ENCODE results near the gene DMRTC2.

Gene DMRTC2

GRCh38 chr19:41845001-41845050 is at the start of gene DMRTC2:
Gene DMRTC2, plus strand, starts transcription at chr19:41845042. Its CDS starts 2,387 bp downstream, at chr19:41847429.
- TF ChIP-seq CTCF (IDR thresholded peaks at IDR 0.05; ENCODE audit: control extremely low read depth, extremely low read depth, low read depth, missing control alignments) = no peak
- ChIA-PET CTCF (no interaction called here), POLR2A (no interaction called here)
- DNase-seq (ENCODE audit: extremely low spot score) = no peak

- ChIA-PET POLR2A (no interaction called here), CTCF (interaction anchor here (0.8 to 6.0 kb wide), 10 partner anchors 15 to 201 kb away, joined by 3 to 153 read pairs (median 15); partner anchors contain the start of gene CEACAM6)
- TF ChIP-seq CTCF (IDR thresholded peaks at IDR 0.05; ENCODE audit: control extremely low read depth, extremely low read depth, low read depth, missing control alignments) = no peak
- no peak for DNase-seq (ENCODE audit: extremely low spot score)
These were observed 48.5 kb upstream of the DMRTC2 start, which contains the start of gene CEACAM3 for GRCh38 chr19:41796362-41796761. Gene CEACAM3, plus strand, starts transcription at chr19:41796587. Its CDS starts 91 bp downstream, at chr19:41796678.

GRCh38 chr19:41796901-41797300 is 47.9 kb upstream of the DMRTC2 start:
- ChIA-PET CTCF (interaction anchor here (1.9 to 3.2 kb wide), 3 partner anchors 24 to 43 kb away, joined by 4 to 22 read pairs (median 6); partner anchors contain the start of gene CEACAM6), POLR2A (no interaction called here)
- no peak for DNase-seq (ENCODE audit: extremely low spot score)
- TF ChIP-seq CTCF (IDR thresholded peaks at IDR 0.05; ENCODE audit: control extremely low read depth, extremely low read depth, low read depth, missing control alignments) = no peak

- no peak for TF ChIP-seq CTCF (IDR thresholded peaks at IDR 0.05; ENCODE audit: control extremely low read depth, extremely low read depth, low read depth, missing control alignments)
- POLR2A ChIA-PET = no interaction called here
- DNase-seq (ENCODE audit: extremely low spot score) = no peak
- CTCF ChIA-PET = interaction anchor here (1.5 kb wide), 1 partner anchor 22 kb away, joined by 6 read pairs; no protein-coding TSS in a partner anchor
These were observed 45.3 kb upstream of the DMRTC2 start for GRCh38 chr19:41799444-41800000.

GRCh38 chr19:41801031-41801430 is 43.8 kb upstream of the DMRTC2 start:
- no peak for TF ChIP-seq CTCF (IDR thresholded peaks at IDR 0.05; ENCODE audit: control extremely low read depth, extremely low read depth, low read depth, missing control alignments)
- DNase-seq (ENCODE audit: extremely low spot score) = no peak
- ChIA-PET POLR2A (no interaction called here), CTCF (interaction anchor here (1.2 to 2.0 kb wide), 2 partner anchors 8 to 14 kb away, joined by 3 to 11 read pairs; no protein-coding TSS in a partner anchor)

- CTCF ChIA-PET = interaction anchor here (1.0 to 2.2 kb wide), 5 partner anchors 9 to 25 kb away, joined by 3 to 11 read pairs (median 3); no protein-coding TSS in a partner anchor
- TF ChIP-seq CTCF (IDR thresholded peaks at IDR 0.05; ENCODE audit: control extremely low read depth, extremely low read depth, low read depth, missing control alignments) = no peak
- no peak for DNase-seq (ENCODE audit: extremely low spot score)
These were observed 43.0 kb upstream of the DMRTC2 start for GRCh38 chr19:41801792-41802211.

More at GRCh38 chr19:41801792-41802211, 43.0 kb upstream of the DMRTC2 start:
- POLR2A ChIA-PET = no interaction called here

Measured in GM10248 (cell line).